A673 (cell line): ENCODE data around the gene LGI1. TPM values are rescaled to one million over a fixed set of nuclear protein-coding genes. Genes with fewer than 3 reads are reported as not detected.

Experiments
- BruUV-seq: library from RNA; stranded (reverse); fragments of 400-500 nt; replicated peaks from 2 replicates; lab custom pipeline; 2021; lab: Mats Ljungman, UMichigan
- CTCF ChIA-PET: fragments of 300-600 bp; sonication (Branson Sonifier 250); formaldehyde crosslinking; loops from one replicate; lab custom pipeline; 2022; ENCODE audit warnings: antibody characterized with exemption; lab: Charles Lee
- POLR2A ChIA-PET: fragments of 300-600 bp; sonication (Branson Sonifier 250); formaldehyde crosslinking; loops from one replicate; lab custom pipeline; 2022; ENCODE audit warnings: antibody characterized with exemption; ENCODE audit not compliant: low non-redundant PET; lab: Charles Lee
- DNase-seq: peaks from one replicate; pipeline ENCODE4 v3.0.0-alpha.2; 2015; ENCODE audit warnings: low spot score
- H3K27ac ChIP-seq: fragments of 200-600 bp; sonication (generic); 2 replicates; pipeline ENCODE4 v1.5.1; 2016; ENCODE audit warnings: mixed run types, low read depth, mild to moderate bottlenecking, mixed read lengths, antibody characterized with exemption, low read length; ENCODE audit not compliant: poor library complexity, severe bottlenecking
- H3K27me3 ChIP-seq: fragments of 200-600 bp; sonication (generic); replicated peaks from 2 replicates; pipeline ENCODE4 v1.6.1; 2017; ENCODE audit warnings: mixed run types, low read depth, mild to moderate bottlenecking, mixed read lengths, antibody characterized with exemption, low read length; ENCODE audit not compliant: insufficient read depth, poor library complexity
- H3K36me3 ChIP-seq: fragments of 200-600 bp; sonication (generic); 2 replicates; pipeline ENCODE4 v1.6.1; 2016; ENCODE audit warnings: mixed run types, mild to moderate bottlenecking, mixed read lengths, antibody characterized with exemption, low read length; ENCODE audit not compliant: insufficient read depth, poor library complexity, severe bottlenecking
- H3K4me1 ChIP-seq: fragments of 200-600 bp; sonication (generic); 2 replicates; pipeline ENCODE4 v1.6.1; 2017; ENCODE audit warnings: mixed run types, mild to moderate bottlenecking, mixed read lengths, antibody characterized with exemption, low read length; ENCODE audit not compliant: insufficient read depth, poor library complexity, severe bottlenecking
- H3K4me3 ChIP-seq: fragments of 200-600 bp; sonication (generic); 2 replicates; pipeline ENCODE4 v1.5.1; 2016; ENCODE audit warnings: low read depth, mixed run types, mild to moderate bottlenecking, mixed read lengths, low read length; ENCODE audit not compliant: poor library complexity, severe bottlenecking
- H3K9me3 ChIP-seq: fragments of 200-600 bp; sonication (generic); 2 replicates; pipeline ENCODE4 v1.6.1; 2016; ENCODE audit warnings: mixed run types, low read depth, mild to moderate bottlenecking, mixed read lengths, antibody characterized with exemption, low read length; ENCODE audit not compliant: poor library complexity, severe bottlenecking
- CTCF ChIP-seq: fragments of 300-800, 200-600 bp; sonication (generic); conservative IDR thresholded peaks from 2 replicates; pipeline ENCODE4 v1.5.1; 2017; ENCODE audit warnings: low read depth, mild to moderate bottlenecking, antibody characterized with exemption, low read length, moderate library complexity, mixed read lengths
- EZH2 ChIP-seq: fragments of 200-600 bp; sonication (generic); IDR thresholded peaks from 2 replicates; pipeline ENCODE4 v1.6.1; 2017; ENCODE audit warnings: borderline replicate concordance, low read depth, mild to moderate bottlenecking, mixed read lengths, antibody characterized with exemption, low read length; ENCODE audit not compliant: poor library complexity, severe bottlenecking
- intact Hi-C: fragments of 100-400 bp; cut with micrococcal nuclease; formaldehyde crosslinking; loops from one replicate; pipeline ENCODE4 v1.10.0; 2022; ENCODE audit not compliant: unreplicated experiment
- total RNA-seq: library from RNA; stranded (reverse); gene quantifications from 2 replicates; pipeline ENCODE4 v1.2.3, GENCODE V29; 2021

Gene LGI1
- total RNA-seq, 1 experiment from 2014 or later, result not detected

DNA sequence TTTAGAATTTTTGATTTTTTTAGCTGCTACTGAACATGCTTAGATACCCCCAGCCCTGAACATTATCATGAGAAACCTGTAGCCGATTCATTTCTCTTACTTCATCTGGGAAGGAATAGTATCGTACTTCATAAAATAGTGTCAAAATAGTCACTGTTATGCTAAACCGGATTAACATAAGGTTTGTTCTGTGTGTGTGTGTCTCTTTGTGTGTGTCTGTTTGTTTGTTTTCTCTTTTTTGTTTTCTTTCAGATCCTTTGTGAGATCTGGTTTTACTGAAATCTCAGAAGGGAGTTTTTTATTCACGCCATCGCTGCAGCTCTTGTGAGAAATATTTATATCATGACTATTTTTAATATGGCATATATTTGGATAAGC lies 761 bp downstream of the LGI1 start:
- H3K27ac ChIP-seq, result no peak overlapping the region
- H3K9me3 ChIP-seq, result no peaks in the 10 kb centered on the region
- TF ChIP-seq CTCF, result no peak
- TF ChIP-seq EZH2, result no peak
- no peak overlapping the region for H3K4me3 ChIP-seq
- CTCF ChIA-PET, result no interaction called here
- no peaks in the 10 kb centered on the region for H3K4me1 ChIP-seq
- no peaks in the 10 kb centered on the region for H3K36me3 ChIP-seq
- peaks cover 3% of the 10 kb centered on the region for H3K27me3 ChIP-seq
- no peak for DNase-seq
- POLR2A ChIA-PET, result no interaction called here
- intact Hi-C loops, result no loop called here
- no TSS peak for BruUV-seq

GRCh38 chr10:93758891-93759410 lies 1.2 kb downstream of the LGI1 start:
- BruUV-seq, result no TSS peak
- no peak for DNase-seq
- ChIA-PET POLR2A (no interaction called here), CTCF (no interaction called here)
- TF ChIP-seq CTCF (no peak), EZH2 (no peak)
- Histone ChIP-seq H3K9me3 (no peaks in the 10 kb centered on the region), H3K4me1 (no peaks in the 10 kb centered on the region), H3K36me3 (no peaks in the 10 kb centered on the region), H3K27ac (no peak overlapping the region), H3K27me3 (peaks cover 3% of the 10 kb centered on the region), H3K4me3 (no peak overlapping the region)
- intact Hi-C loops, result no loop called here

GRCh38 chr10:93760490-93760889 lies 2.8 kb downstream of the LGI1 start:
- POLR2A ChIA-PET, result no interaction called here
- Histone ChIP-seq H3K27ac (no peak overlapping the region), H3K4me1 (no peaks in the 10 kb centered on the region), H3K4me3 (no peak overlapping the region), H3K9me3 (no peaks in the 10 kb centered on the region), H3K27me3 (peaks cover 3% of the 10 kb centered on the region), H3K36me3 (no peaks in the 10 kb centered on the region)
- DNase-seq, result no peak
- CTCF ChIA-PET, result interaction anchor here (0.5 kb wide), 1 partner anchor 44 kb away, joined by 3 read pairs; no protein-coding TSS in a partner anchor
- intact Hi-C loops, result no loop called here
- TF ChIP-seq EZH2 (no peak), CTCF (no peak)
- no TSS peak for BruUV-seq
